ENCODE measurements around the gene C16orf92.

Gene C16orf92

DNA sequence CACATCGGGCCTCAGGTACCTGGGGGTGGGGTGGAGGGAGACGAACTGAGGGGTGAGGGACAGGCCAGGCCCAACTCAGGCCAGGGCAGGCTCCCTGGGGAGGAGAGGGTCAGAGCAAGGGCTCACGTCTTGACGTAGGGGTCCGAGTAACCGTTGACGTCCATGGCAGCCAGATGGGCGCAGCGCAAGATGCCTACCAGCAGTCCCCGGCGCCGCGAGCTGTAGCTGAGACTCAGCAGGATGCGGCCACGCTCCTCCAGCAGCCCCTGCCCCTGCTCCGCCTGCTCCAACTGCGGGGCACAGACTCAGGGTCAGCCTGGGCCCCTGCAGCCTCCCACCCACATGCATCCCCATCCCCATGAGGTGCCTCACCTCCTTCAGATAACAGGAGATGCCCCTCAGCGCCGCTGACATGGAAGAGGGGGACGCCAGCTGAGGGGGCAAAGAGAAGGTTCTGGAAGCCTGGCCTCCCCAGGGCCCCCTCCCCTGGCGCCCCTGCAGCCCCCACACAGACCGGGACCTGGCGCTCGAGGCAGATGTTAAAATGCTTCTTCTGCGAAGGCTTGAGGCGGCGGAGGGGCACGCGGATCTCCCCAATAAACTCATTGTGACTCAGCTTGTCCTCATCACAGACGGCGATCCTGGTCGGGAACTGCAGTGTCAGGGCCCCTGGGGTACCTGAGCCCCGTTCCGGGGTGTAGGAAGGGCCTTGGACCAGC is 16.2 kb upstream of the C16orf92 start:
- H3K4me2 ChIP-seq (ENCODE audit: low read depth, low read length, poor library complexity, severe bottlenecking): no peak overlapping the region

DNA sequence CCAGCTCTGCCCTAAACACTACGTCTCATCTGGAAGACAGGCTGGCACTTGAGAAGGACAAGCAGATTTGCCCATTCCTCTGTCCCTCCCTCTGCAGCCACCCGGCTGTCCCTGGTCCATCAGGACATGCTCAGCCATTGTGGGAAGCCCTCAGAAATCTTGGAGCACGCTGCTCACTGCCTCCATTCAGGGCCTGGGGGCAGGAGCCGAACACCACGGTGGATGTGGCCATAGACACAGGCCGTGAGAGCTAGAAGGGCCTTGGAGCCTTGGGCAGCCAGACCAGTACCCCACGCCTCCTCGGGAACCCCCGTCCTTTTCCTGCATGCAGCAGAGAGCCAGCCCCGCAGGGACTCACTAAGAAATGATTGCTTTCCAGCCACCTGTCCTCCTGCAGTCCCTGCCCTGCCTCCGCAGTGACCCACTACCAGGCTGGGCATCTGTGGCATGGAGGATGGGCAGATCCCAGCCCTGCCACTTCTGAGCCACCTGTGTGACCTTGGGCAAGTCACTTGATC is 15.6 kb upstream of the C16orf92 start:
- Histone ChIP-seq H4K20me1 (ENCODE audit: insufficient read depth, low read length, poor library complexity, severe bottlenecking) (peaks cover 2% of the 10 kb centered on the region), H3K4me2 (ENCODE audit: low read depth, low read length, poor library complexity, severe bottlenecking) (no peak overlapping the region), H3K36me3 (ENCODE audit: insufficient read depth, low read length) (no peaks in the 10 kb centered on the region)

More for the DNA sequence above, 16.2 kb upstream of the C16orf92 start:
- Histone ChIP-seq H3K79me2 (ENCODE audit: insufficient read depth, low read length) (no peaks in the 10 kb centered on the region), H3K9me3 (ENCODE audit: insufficient read depth, low read depth, low read length) (no peaks in the 10 kb centered on the region), H2AFZ (ENCODE audit: low read length) (no peak overlapping the region), H3K4me3 (ENCODE audit: low read length, poor library complexity, severe bottlenecking) (no peak overlapping the region), H3F3A (ENCODE audit: low read depth) (no peaks in the 10 kb centered on the region), H3K9me2 (replicated peaks; ENCODE audit: low read depth, low read length) (no peaks in the 10 kb centered on the region), H3K36me3 (ENCODE audit: insufficient read depth, low read length) (no peaks in the 10 kb centered on the region), H3K4me1 (ENCODE audit: insufficient read depth, low read length, poor library complexity, severe bottlenecking) (no peaks in the 10 kb centered on the region), H3K9ac (ENCODE audit: low read depth, low read length, poor library complexity, severe bottlenecking) (no peak overlapping the region), H3K27me3 (ENCODE audit: insufficient read depth, low read length, poor library complexity, severe bottlenecking) (no peaks in the 10 kb centered on the region), H4K20me1 (ENCODE audit: insufficient read depth, low read length, poor library complexity, severe bottlenecking) (peaks cover 2% of the 10 kb centered on the region)
- no peak for TF ChIP-seq EZH2phosphoT487 (IDR thresholded peaks at IDR 0.05; ENCODE audit: borderline replicate concordance)
- TF ChIP-seq, protein P1, sequence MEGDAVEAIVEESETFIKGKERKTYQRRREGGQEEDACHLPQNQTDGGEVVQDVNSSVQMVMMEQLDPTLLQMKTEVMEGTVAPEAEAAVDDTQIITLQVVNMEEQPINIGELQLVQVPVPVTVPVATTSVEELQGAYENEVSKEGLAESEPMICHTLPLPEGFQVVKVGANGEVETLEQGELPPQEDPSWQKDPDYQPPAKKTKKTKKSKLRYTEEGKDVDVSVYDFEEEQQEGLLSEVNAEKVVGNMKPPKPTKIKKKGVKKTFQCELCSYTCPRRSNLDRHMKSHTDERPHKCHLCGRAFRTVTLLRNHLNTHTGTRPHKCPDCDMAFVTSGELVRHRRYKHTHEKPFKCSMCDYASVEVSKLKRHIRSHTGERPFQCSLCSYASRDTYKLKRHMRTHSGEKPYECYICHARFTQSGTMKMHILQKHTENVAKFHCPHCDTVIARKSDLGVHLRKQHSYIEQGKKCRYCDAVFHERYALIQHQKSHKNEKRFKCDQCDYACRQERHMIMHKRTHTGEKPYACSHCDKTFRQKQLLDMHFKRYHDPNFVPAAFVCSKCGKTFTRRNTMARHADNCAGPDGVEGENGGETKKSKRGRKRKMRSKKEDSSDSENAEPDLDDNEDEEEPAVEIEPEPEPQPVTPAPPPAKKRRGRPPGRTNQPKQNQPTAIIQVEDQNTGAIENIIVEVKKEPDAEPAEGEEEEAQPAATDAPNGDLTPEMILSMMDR (conservative IDR thresholded peaks at IDR 0.05; ENCODE audit: low read length): no peak

DNA sequence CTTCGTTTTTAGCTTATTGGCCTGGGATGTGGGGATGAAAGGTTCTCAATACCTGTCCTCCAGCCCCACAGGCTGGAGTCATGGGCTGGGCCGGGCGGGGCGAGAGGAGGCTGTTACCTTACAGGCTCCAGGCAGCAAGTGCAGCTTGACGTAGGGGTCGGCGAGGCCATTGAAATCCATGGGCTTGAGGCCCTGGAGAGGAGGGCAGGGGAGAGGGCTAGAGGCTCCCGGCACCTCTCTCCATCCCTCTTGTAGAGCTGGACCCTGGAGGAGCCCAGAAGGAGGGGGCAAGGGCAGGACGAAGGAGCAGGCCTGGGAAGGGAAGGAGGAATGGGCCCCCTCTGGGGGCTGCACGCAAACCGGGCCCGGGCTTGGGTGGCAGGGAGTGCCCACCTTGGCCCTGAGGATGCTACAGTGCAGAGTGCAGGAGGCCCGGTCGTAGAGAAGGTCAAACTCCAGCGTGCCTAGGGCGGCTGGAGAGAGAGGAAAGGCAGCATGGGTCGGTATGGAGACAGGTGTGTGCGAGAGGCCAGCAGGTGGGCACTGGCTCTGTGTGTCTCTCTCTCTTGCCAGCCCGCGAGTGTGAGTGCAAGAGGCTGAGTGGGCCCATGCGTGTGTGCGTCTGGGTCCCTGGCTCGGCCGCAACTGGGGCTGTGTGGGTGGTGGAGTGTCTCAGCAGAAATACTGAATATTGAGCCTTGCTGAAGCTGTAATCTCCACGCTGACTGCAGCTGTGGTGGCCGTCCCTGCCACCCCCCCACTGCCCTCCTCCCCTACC is 13.7 kb upstream of the C16orf92 start:
- Histone ChIP-seq H3K27me3 (ENCODE audit: insufficient read depth, low read length, poor library complexity, severe bottlenecking) (no peaks in the 10 kb centered on the region), H3K9ac (ENCODE audit: low read depth, low read length, poor library complexity, severe bottlenecking) (no peak overlapping the region), H3K9me3 (ENCODE audit: insufficient read depth, low read depth, low read length) (no peaks in the 10 kb centered on the region), H3K4me2 (ENCODE audit: low read depth, low read length, poor library complexity, severe bottlenecking) (no peak overlapping the region), H3K4me3 (ENCODE audit: low read length, poor library complexity, severe bottlenecking) (no peak overlapping the region), H3K9me2 (replicated peaks; ENCODE audit: low read depth, low read length) (no peaks in the 10 kb centered on the region), H3K79me2 (ENCODE audit: insufficient read depth, low read length) (no peaks in the 10 kb centered on the region), H3K36me3 (ENCODE audit: insufficient read depth, low read length) (no peaks in the 10 kb centered on the region), H2AFZ (ENCODE audit: low read length) (no peak overlapping the region), H3K4me1 (ENCODE audit: insufficient read depth, low read length, poor library complexity, severe bottlenecking) (no peaks in the 10 kb centered on the region), H3F3A (ENCODE audit: low read depth) (no peaks in the 10 kb centered on the region), H4K20me1 (ENCODE audit: insufficient read depth, low read length, poor library complexity, severe bottlenecking) (peaks cover 2% of the 10 kb centered on the region)
- TF ChIP-seq, protein P1 (conservative IDR thresholded peaks at IDR 0.05; ENCODE audit: low read length): no peak
- TF ChIP-seq EZH2phosphoT487 (IDR thresholded peaks at IDR 0.05; ENCODE audit: borderline replicate concordance): no peak

More for the DNA sequence above, 15.6 kb upstream of the C16orf92 start:
- H3K9me2 ChIP-seq (replicated peaks; ENCODE audit: low read depth, low read length): no peaks in the 10 kb centered on the region
- H2AFZ ChIP-seq (ENCODE audit: low read length): no peak overlapping the region
- no peaks in the 10 kb centered on the region for H3K9me3 ChIP-seq (ENCODE audit: insufficient read depth, low read depth, low read length)
- H3F3A ChIP-seq (ENCODE audit: low read depth): no peaks in the 10 kb centered on the region
- H3K9ac ChIP-seq (ENCODE audit: low read depth, low read length, poor library complexity, severe bottlenecking): no peak overlapping the region
- H3K27me3 ChIP-seq (ENCODE audit: insufficient read depth, low read length, poor library complexity, severe bottlenecking): no peaks in the 10 kb centered on the region
- H3K4me1 ChIP-seq (ENCODE audit: insufficient read depth, low read length, poor library complexity, severe bottlenecking): no peaks in the 10 kb centered on the region
- no peak for TF ChIP-seq EZH2phosphoT487 (IDR thresholded peaks at IDR 0.05; ENCODE audit: borderline replicate concordance)
- TF ChIP-seq, protein P1 (conservative IDR thresholded peaks at IDR 0.05; ENCODE audit: low read length): no peak
- H3K79me2 ChIP-seq (ENCODE audit: insufficient read depth, low read length): no peaks in the 10 kb centered on the region
- H3K4me3 ChIP-seq (ENCODE audit: low read length, poor library complexity, severe bottlenecking): no peak overlapping the region

All from Loucy (cell line).